Prostate gland (tissue), 2 donors: ENCODE data around the gene PAQR4. TPM values are rescaled to one million over a fixed set of nuclear protein-coding genes. Genes with fewer than 3 reads are reported as not detected.
A peak's percentile ranks its signal among the peaks of the same experiment; 100 is the strongest.

Source experiments
- DNase-seq: peaks from one replicate; pipeline ENCODE4 v3.0.0-alpha.2; 2019; ENCODE audit warnings: low spot score
- H3K27ac ChIP-seq, 2 donors: fragments of 200-600 bp; sonication (generic); 2 replicates each; pipeline ENCODE4 v1.5.1; 2017 to 2019
- H3K27me3 ChIP-seq: fragments of 200-600 bp; sonication (generic); replicated peaks from 2 replicates; pipeline ENCODE4 v1.5.1; 2019; ENCODE audit not compliant: insufficient read depth
- H3K36me3 ChIP-seq, 2 donors: fragments of 200-600 bp; sonication (generic); 1 replicate in 1 of 2; 2 replicates in 1 of 2; pipeline versions ENCODE4 v1.5.1 to v1.8.1; 2017 to 2019
- H3K4me1 ChIP-seq: fragments of 200-600 bp; sonication (generic); replicated peaks from 2 replicates; pipeline ENCODE4 v1.5.1; 2019
- H3K4me3 ChIP-seq, 2 donors: fragments of 200-600 bp; sonication (generic); 2 replicates each; pipeline ENCODE4 v1.5.1; 2017 to 2019
- H3K9me3 ChIP-seq: fragments of 200-600 bp; sonication (generic); 2 replicates; pipeline ENCODE4 v1.5.1; 2017
- CTCF ChIP-seq, 4 experiments: fragments of 200-600 bp in 2 of 4; fragments of 450-650 bp in 2 of 4; sonication (generic) in 2 of 4; IDR thresholded peaks; 1 replicate in 3 of 4; 2 replicates in 1 of 4; pipeline ENCODE4 v1.5.1; 2016 to 2019; ENCODE audit warnings: antibody characterized with exemption in 4 of 4, mild to moderate bottlenecking in 2 of 4, moderate library complexity in 2 of 4
- POLR2A ChIP-seq: fragments of 450-650 bp; IDR thresholded peaks from one replicate; pipeline ENCODE4 v1.6.1; 2016; ENCODE audit warnings: antibody characterized with exemption, mild to moderate bottlenecking
- POLR2AphosphoS5 ChIP-seq: sonication (generic); formaldehyde crosslinking; IDR thresholded peaks from one replicate; pipeline ENCODE4 v1.6.1; 2017; ENCODE audit warnings: antibody characterized with exemption
- whole genome bisulfite sequencing: methylation state at CpG from one replicate; pipeline ENCODE4 v1.1.5; 2018; 5-methylcytosine and 5-hydroxymethylcytosine counted together
- intact Hi-C: fragments of 100-400 bp; cut with DNase I; formaldehyde crosslinking; loops from one replicate; pipeline ENCODE4 v1.14.2; 2022
- total RNA-seq, 2 donors: library from RNA; depleted of rRNA; stranded (reverse); fragments of >200 nt; gene quantifications; one replicate each; pipeline ENCODE4 v1.1.0, GENCODE V29; 2016

Gene PAQR4
- total RNA-seq, 2 donors from 2014 or later, result 9.1 to 25.1 TPM

- no peak for DNase-seq
- H3K9me3 ChIP-seq, result no peaks in the 10 kb centered on the region
- H3K36me3 ChIP-seq, result no peaks in the 10 kb centered on the region
- intact Hi-C loops, result no loop called here
- H3K27me3 ChIP-seq, result no peaks in the 10 kb centered on the region
- no peak overlapping the region for H3K4me3 ChIP-seq
- H3K4me1 ChIP-seq, result peaks cover 11% of the 10 kb centered on the region
- TF ChIP-seq POLR2AphosphoS5, result no peak
- no peak for TF ChIP-seq POLR2A
- TF ChIP-seq CTCF (IDR thresholded peaks at IDR 0.05), result no peak
- H3K27ac ChIP-seq, result no peak overlapping the region
- WGBS, result 77% methylated on average over 5 of the region's 5 CpGs
Observed at GRCh38 chr16:2982402-2982801, 13.3 kb downstream of the PAQR4 start.

- intact Hi-C loops, result no loop called here
- no peak overlapping the region for H3K4me3 ChIP-seq
- no peaks in the 10 kb centered on the region for H3K27me3 ChIP-seq
- no peaks in the 10 kb centered on the region for H3K36me3 ChIP-seq
- no peak overlapping the region for H3K27ac ChIP-seq
- no peaks in the 10 kb centered on the region for H3K9me3 ChIP-seq
- H3K4me1 ChIP-seq, result peaks cover 7% of the 10 kb centered on the region
- peak; percentile 71 to 95 (median 88) for TF ChIP-seq CTCF (IDR thresholded peaks at IDR 0.05)
- TF ChIP-seq POLR2A, result no peak
- TF ChIP-seq POLR2AphosphoS5, result no peak
- WGBS, result 12% methylated on average over 42 of the region's 42 CpGs
- peak; percentile 64 for DNase-seq
Observed at GRCh38 chr16:2983706-2984136, 14.6 kb downstream of the PAQR4 start.

- Histone ChIP-seq H3K36me3 (no peaks in the 10 kb centered on the region), H3K27ac (no peak overlapping the region), H3K4me3 (no peak overlapping the region), H3K9me3 (no peaks in the 10 kb centered on the region), H3K27me3 (no peaks in the 10 kb centered on the region), H3K4me1 (no peaks in the 10 kb centered on the region)
- TF ChIP-seq POLR2A (no peak), CTCF (IDR thresholded peaks at IDR 0.05) (no peak), POLR2AphosphoS5 (no peak)
- intact Hi-C loops, result no loop called here
- no peak for DNase-seq
- WGBS, result 38% methylated on average over 9 of the region's 9 CpGs
Observed at GRCh38 chr16:2985462-2985861, 16.3 kb downstream of the PAQR4 start.

GRCh38 chr16:2985893-2986355 is 16.8 kb downstream of the PAQR4 start:
- 65% methylated on average over 13 of the region's 15 CpGs for WGBS
- Histone ChIP-seq H3K9me3 (no peaks in the 10 kb centered on the region), H3K36me3 (no peaks in the 10 kb centered on the region), H3K27ac (no peak overlapping the region), H3K4me3 (no peak overlapping the region), H3K4me1 (no peaks in the 10 kb centered on the region), H3K27me3 (no peaks in the 10 kb centered on the region)
- TF ChIP-seq CTCF (IDR thresholded peaks at IDR 0.05), result no peak
- no peak for TF ChIP-seq POLR2AphosphoS5
- TF ChIP-seq POLR2A, result no peak
- no peak for DNase-seq
- intact Hi-C loops, result no loop called here

- intact Hi-C loops, result no loop called here
- no peak for TF ChIP-seq POLR2AphosphoS5
- TF ChIP-seq POLR2A, result no peak
- no peak for TF ChIP-seq CTCF (IDR thresholded peaks at IDR 0.05)
- Histone ChIP-seq H3K4me3 (no peak overlapping the region), H3K27me3 (no peaks in the 10 kb centered on the region), H3K4me1 (no peaks in the 10 kb centered on the region), H3K27ac (no peak overlapping the region), H3K9me3 (no peaks in the 10 kb centered on the region), H3K36me3 (no peaks in the 10 kb centered on the region)
- WGBS, result 82% methylated on average over 13 of the region's 17 CpGs
- no peak for DNase-seq
Observed at GRCh38 chr16:2986623-2987188, 17.6 kb downstream of the PAQR4 start.
